GM15510 (cell line): ENCODE results near the gene CLDND2.

Experiments
- POLR2A ChIP-seq: IDR thresholded peaks from 3 replicates; pipeline ENCODE4 v1.6.1; 2011; ENCODE audit warnings: borderline replicate concordance; ENCODE audit not compliant: insufficient read length; ENCODE audit errors: extremely low read depth

CLDND2 gene

DNA sequence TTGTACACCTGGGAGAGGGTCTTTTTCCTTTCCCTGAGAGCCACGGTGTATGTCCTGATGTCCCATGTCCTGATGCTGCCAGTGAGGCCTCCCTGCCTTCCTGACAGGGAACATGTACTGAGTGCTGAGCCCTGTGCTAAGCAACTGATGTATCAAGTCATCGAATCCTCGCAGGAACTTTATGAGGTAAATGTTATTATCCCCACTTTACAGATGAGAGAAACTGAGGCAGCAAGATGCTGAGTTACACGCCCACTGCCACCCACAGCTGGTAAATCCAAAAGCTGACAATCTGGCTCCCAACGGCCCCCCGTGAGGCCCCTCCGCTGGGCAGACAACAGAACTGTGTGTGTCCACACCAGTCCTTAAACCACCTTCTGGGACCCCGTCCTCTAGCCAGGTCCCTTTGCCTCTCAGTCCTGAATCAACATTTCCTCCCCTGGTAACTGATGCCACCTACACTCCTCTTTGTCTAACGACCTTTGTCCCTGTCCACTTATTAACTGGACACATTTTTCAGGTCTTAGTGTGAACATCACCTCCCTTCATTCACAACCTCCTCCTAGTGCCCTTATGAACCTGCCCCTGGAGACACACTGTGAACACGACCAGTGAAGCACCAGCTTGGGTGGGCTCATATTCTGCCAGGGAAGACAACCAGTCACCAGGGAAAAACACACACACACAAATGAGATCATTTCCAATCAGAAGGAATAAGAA, 21.4 kb downstream of the CLDND2 start:
- no peak for TF ChIP-seq POLR2A

GRCh38 chr19:51346742-51347141, 22.1 kb downstream of the CLDND2 start:
- TF ChIP-seq POLR2A: no peak

DNA sequence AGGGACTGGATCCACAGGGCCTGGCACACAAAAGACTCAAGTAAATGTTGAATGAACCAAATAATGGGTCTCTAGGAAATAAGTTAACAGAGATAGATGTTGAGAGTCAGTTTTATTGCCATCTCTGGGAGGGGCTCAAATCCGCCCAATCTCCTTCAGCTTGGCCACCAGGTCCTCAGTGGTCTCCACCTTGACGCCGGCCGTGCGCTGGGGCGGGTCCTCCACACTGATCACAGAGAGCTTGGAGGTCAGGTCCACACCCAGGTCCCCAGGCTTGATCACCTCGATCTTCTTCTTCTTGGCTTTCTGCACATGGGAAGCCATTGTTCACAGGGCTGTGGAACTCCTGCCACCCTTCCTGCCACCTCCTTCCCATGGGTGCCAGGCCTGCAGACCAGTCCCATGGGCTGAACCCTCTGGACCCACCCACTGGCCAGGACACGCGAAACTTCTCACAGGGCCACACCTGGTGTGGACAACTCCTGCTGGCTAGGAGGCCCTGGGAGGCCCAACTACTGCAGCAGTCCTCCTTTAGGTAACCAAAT, 23.7 kb downstream of the CLDND2 start:
- TF ChIP-seq POLR2A: no peak

DNA sequence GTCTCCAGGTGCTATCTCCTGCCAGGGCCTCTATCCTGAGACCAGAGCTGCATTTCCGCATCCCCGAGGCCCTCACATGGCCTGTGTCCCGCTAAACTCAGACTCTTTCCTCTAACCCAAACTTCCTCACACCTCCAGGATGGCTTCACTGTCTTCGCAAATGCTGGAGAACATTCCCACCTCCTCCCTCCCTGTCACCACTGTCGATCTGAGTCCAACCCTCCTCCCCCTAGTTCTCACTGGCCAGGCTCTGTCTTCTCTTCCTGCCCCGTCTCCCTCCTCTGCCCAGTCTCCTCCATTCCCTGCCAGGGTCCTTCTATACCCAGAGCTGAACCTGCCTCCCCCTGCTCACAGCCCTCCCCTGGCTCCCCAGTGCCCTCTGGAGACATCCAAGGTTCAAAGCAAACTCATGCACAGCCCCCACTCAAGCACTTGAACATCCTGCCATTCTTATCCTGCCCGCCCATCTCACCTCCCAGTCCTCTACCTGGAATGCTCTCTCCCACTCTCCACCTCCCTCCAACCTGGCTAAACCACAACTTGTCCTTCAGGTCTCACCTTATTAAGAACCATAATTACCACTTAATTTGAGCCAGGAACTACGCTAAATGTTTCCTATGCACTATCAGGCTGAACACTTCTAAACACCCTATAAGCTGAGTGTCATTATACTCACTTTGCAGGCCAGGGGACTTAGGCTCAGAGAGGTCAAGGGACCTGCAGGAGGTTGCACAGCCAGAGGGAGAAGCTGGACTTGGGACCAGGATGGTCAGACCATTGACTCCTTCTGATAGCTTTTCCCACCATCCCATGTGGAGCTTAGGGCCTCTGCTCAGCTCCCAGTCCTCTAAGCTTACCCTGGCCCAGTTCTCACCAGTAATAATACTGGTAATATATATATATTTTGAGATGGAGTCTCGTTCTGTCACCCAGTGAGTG, 25.9 kb downstream of the CLDND2 start:
- no peak for TF ChIP-seq POLR2A

- TF ChIP-seq POLR2A: no peak
Measured at GRCh38 chr19:51341976-51342580, 26.7 kb downstream of the CLDND2 start, which contains the start of gene VSIG10L. Gene VSIG10L (minus strand): TSS chr19:51342139. CDS start chr19:51342124, 15 bp downstream.

DNA sequence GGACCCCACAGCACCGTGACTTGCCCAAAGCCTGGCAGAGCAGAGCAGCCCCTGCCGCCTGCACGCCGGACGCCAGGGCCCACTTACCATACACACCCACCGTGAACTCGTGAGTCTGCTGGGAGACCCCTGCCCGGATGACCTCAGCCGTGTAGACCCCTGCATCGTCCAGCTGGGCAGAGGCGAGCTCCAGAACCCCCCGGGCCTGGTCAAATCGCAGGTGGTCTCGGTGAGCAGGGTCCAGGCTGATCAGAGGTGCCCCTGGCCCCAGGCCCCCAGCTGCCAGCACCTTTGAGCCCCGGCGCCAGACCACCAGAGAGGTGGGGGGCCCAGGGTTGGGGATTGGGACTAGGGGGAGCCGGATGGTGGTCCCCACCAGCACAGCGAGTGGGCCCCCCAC, 27.7 kb downstream of the CLDND2 start:
- TF ChIP-seq POLR2A: no peak

GRCh38 chr19:51339687-51340656, 28.8 kb downstream of the CLDND2 start:
- peak; percentile 33 for TF ChIP-seq POLR2A

GRCh38 chr19:51339313-51339686, 29.5 kb downstream of the CLDND2 start:
- TF ChIP-seq POLR2A: no peak

DNA sequence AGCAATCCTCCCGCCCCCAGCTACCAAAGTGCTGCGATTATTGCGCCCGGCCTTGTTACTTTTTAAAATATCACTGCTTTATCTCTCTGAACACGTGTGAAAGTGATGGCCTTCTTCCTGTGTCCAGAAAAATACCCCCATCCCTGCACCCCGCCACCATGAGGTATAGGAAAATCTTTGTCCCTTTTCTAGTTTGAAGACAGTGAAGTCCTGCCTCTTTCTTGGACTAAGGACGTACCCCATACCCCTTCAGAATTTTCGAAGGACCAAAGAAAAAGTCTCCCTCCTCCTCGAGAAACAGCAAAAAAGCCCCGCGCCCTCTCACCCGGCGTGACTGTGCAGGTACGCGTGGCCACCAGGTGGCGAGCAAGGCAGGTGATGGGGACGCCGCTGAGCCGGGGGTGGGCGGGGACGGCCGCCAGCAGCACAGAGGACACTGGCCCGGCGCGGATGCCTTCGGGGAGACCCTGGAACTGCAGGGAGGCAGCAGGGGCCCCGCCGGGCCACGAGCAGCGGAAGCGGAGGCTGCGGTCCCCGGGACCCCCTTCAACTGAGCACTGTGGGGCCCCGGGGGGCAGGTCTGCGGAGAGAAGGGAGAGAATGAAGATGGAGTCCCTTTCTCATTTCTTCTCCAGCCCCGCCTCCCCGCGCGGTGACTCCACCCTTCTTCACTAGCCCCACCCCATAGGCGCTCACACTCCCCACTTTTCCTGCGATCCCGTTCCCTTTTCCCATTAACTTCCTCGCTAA, 30.1 kb downstream of the CLDND2 start:
- TF ChIP-seq POLR2A: no peak

- TF ChIP-seq POLR2A: no peak
Measured at GRCh38 chr19:51337861-51338562, 30.8 kb downstream of the CLDND2 start.

DNA sequence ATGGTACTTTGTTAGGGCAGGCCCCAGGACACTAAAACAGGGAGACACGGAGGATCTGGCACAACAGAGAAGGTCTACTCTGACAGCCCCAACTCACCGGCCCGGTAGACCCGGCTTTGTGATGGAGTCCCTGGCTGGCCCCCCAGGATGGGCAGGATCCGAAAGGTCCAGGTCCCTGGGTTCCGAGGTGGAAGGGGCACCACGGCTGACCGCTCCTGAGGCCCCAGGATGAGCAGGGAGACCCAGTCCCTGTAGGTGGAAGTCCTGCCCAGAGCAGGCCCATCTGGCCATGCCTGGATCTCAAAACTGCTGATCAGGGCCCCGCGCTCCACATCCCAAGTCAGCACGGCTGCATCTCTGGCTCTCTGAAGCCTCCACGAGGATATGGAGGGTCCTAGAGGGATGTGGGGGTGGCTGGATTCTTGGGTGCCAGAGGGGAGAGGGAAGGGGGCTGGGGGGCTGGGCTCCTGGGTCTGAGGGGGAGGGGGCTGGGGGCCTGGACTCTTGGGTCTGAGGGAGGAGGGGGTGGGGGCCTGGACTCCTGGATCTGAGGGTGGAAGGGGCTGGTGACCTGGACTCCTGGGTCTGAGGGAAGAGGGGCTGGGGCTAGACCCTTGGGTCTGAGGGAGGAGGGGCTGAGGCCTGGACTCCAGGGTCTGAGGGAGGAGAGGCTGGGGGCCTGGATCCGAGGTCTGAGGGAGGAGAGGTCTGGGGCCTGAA, 31.5 kb downstream of the CLDND2 start:
- TF ChIP-seq POLR2A: no peak
